Stimulated activated CD4-positive, alpha-beta T cell treated with anti-CD3 and anti-CD28 coated beads, TNF-alpha, amount 100 ng/mL, for 1 hour (primary cell): ENCODE measurements around the gene SERPIND1.
"Not testable (repeated sequence)": the region's sequence is repeated elsewhere in the genome, so short reads cannot be mapped to it uniquely, and the experiment has no call there.

Source experiments
- DNase-seq, 3 donors: peaks; one replicate each; pipeline ENCODE4 v3.0.0-alpha.2; 2020; ENCODE audit warnings: low read depth in 3 of 3, low spot score in 1 of 3

SERPIND1 gene

GRCh38 chr22:20813056-20813455 lies 39.1 kb downstream of the SERPIND1 start:
- DNase-seq, result no peak

- no peak for DNase-seq
These were observed 40.4 kb downstream of the SERPIND1 start for GRCh38 chr22:20814221-20814808.

- DNase-seq, result no peak
These were observed 41.7 kb downstream of the SERPIND1 start for GRCh38 chr22:20815477-20816050.

- no peak for DNase-seq
These were observed 42.6 kb downstream of the SERPIND1 start for GRCh38 chr22:20816559-20816958.

- no peak for DNase-seq
These were observed 44.6 kb downstream of the SERPIND1 start for GRCh38 chr22:20818471-20818870.

- no peak for DNase-seq
These were observed 45.6 kb downstream of the SERPIND1 start for GRCh38 chr22:20819471-20819870.

GRCh38 chr22:20821717-20822239 lies 47.9 kb downstream of the SERPIND1 start:
- DNase-seq, result not testable (repeated sequence)

- no peak for DNase-seq
These were observed 48.3 kb downstream of the SERPIND1 start for GRCh38 chr22:20822240-20822639.

- DNase-seq, result no peak
These were observed 49.4 kb downstream of the SERPIND1 start for GRCh38 chr22:20823264-20823663.

- not testable (repeated sequence) for DNase-seq
These were observed 51.3 kb downstream of the SERPIND1 start for GRCh38 chr22:20825216-20825615.

GRCh38 chr22:20825624-20826023 lies 51.7 kb downstream of the SERPIND1 start:
- no peak for DNase-seq

- not testable (repeated sequence) for DNase-seq
These were observed 52.6 kb downstream of the SERPIND1 start for GRCh38 chr22:20826373-20827152.

- no peak for DNase-seq
These were observed 55.7 kb downstream of the SERPIND1 start for GRCh38 chr22:20829491-20830134.

- no peak for DNase-seq
These were observed 59.3 kb downstream of the SERPIND1 start for GRCh38 chr22:20833225-20833665.

- no peak for DNase-seq
These were observed 60.3 kb downstream of the SERPIND1 start for GRCh38 chr22:20834206-20834605.

GRCh38 chr22:20834725-20835124 lies 60.8 kb downstream of the SERPIND1 start:
- DNase-seq, result no peak
